ENCODE data around the gene TNRC18.

DNA sequence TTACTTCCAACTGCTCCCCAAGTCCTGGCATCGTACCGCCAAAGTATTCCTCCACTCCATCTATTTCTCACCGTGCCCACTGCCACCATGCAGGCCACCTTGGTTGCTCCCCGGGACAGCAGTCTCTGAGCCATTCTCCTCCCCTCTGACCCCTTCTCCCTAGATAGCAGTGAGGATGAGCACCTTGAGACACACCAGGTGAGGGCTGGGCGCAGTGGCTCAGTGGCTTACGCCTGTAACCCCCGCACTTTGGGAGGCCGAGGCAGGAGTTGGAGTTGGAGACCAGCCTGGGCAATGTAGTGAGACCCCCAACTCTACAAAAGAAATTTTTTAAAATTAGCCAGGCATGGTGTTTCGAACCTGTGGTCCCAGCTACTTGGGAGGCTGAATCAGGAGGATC lies 136.7 kb downstream of the TNRC18 start:
- TF ChIP-seq, protein P1, sequence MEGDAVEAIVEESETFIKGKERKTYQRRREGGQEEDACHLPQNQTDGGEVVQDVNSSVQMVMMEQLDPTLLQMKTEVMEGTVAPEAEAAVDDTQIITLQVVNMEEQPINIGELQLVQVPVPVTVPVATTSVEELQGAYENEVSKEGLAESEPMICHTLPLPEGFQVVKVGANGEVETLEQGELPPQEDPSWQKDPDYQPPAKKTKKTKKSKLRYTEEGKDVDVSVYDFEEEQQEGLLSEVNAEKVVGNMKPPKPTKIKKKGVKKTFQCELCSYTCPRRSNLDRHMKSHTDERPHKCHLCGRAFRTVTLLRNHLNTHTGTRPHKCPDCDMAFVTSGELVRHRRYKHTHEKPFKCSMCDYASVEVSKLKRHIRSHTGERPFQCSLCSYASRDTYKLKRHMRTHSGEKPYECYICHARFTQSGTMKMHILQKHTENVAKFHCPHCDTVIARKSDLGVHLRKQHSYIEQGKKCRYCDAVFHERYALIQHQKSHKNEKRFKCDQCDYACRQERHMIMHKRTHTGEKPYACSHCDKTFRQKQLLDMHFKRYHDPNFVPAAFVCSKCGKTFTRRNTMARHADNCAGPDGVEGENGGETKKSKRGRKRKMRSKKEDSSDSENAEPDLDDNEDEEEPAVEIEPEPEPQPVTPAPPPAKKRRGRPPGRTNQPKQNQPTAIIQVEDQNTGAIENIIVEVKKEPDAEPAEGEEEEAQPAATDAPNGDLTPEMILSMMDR (IDR thresholded peaks at IDR 0.05): no peak
- TF ChIP-seq POLR2AphosphoS5 (IDR thresholded peaks at IDR 0.05): no peak
- TF ChIP-seq POLR2A (IDR thresholded peaks at IDR 0.05): no peak
